C4-2B (cell line): ENCODE measurements around the gene UBE2L3.
"Not testable (repeated sequence)": the region's sequence is repeated elsewhere in the genome, so short reads cannot be mapped to it uniquely, and the experiment has no call there.

Source experiments
- CTCF ChIP-seq: fragments of 450-650 bp; conservative IDR thresholded peaks from 2 replicates; pipeline ENCODE4 v1.5.1; 2017; ENCODE audit warnings: mild to moderate bottlenecking
- ZFX ChIP-seq: fragments of 450-650 bp; IDR thresholded peaks from 2 replicates; pipeline ENCODE4 v1.6.1; 2017

GRCh38 chr22:21617337-21617736 is 49.8 kb downstream of the UBE2L3 start:
- not testable (repeated sequence) for TF ChIP-seq CTCF, ZFX
